Cardiac fibroblast (primary cell): ENCODE data around the gene RNU5D-1.
"Not testable (repeated sequence)": the region's sequence is repeated elsewhere in the genome, so short reads cannot be mapped to it uniquely, and the experiment has no call there.

Source experiments
- DNase-seq, 2 donors: peaks; one replicate each; pipeline versions ENCODE4 v3.0.0 to v3.0.0-alpha.2; 2010; ENCODE audit warnings: low read depth in 2 of 2
- H3K4me3 ChIP-seq, 2 donors: replicated peaks in 1 of 2; 1 replicate in 1 of 2; 2 replicates in 1 of 2; pipeline ENCODE4 v1.5.1; 2011; ENCODE audit warnings: low read depth in 2 of 2, low read length in 2 of 2, mild to moderate bottlenecking in 2 of 2, moderate library complexity in 1 of 2
- CTCF ChIP-seq: IDR thresholded peaks from one replicate; pipeline ENCODE4 v1.5.1; 2011; ENCODE audit warnings: low read depth, mild to moderate bottlenecking, low read length, inconsistent platforms

The RNU5D-1 gene

GRCh38 chr1:44707959-44708831 lies 22.8 kb downstream of the RNU5D-1 start:
- peak; percentile 67 for TF ChIP-seq CTCF
- peak; percentile 69 to 83 for DNase-seq
- no peak overlapping the region for H3K4me3 ChIP-seq

- H3K4me3 ChIP-seq: peak overlapping the region in 1 of 2 donors; percentile 24
- no peak for TF ChIP-seq CTCF
- DNase-seq: peak; percentile 47 to 97
These were observed 23.7 kb downstream of the RNU5D-1 start for GRCh38 chr1:44707112-44707881.

GRCh38 chr1:44705938-44706337 lies 25.0 kb downstream of the RNU5D-1 start:
- no peak overlapping the region for H3K4me3 ChIP-seq
- DNase-seq: no peak
- TF ChIP-seq CTCF: no peak

- DNase-seq: no peak
- no peak for TF ChIP-seq CTCF
- no peak overlapping the region for H3K4me3 ChIP-seq
These were observed 25.5 kb downstream of the RNU5D-1 start for GRCh38 chr1:44705470-44705869.

- TF ChIP-seq CTCF: no peak
- DNase-seq: no peak
- H3K4me3 ChIP-seq: no peak overlapping the region
These were observed 29.8 kb downstream of the RNU5D-1 start for GRCh38 chr1:44701141-44701573.

GRCh38 chr1:44700573-44700972 lies 30.4 kb downstream of the RNU5D-1 start:
- H3K4me3 ChIP-seq: no peak overlapping the region
- DNase-seq: no peak

GRCh38 chr1:44699375-44699774 lies 31.6 kb downstream of the RNU5D-1 start:
- DNase-seq, H3K4me3 ChIP-seq: not testable (repeated sequence)

More at GRCh38 chr1:44700573-44700972, 30.4 kb downstream of the RNU5D-1 start:
- TF ChIP-seq CTCF: no peak
